Measurements from ENCODE around the gene MRTFA. TPM values are rescaled to one million over a fixed set of nuclear protein-coding genes. Genes with fewer than 3 reads are reported as not detected.
A peak's percentile ranks its signal among the peaks of the same experiment; 100 is the strongest.

MRTFA gene
- total RNA-seq, 2 experiments from 2014 or later: 47.7 to 66.9 TPM

DNA sequence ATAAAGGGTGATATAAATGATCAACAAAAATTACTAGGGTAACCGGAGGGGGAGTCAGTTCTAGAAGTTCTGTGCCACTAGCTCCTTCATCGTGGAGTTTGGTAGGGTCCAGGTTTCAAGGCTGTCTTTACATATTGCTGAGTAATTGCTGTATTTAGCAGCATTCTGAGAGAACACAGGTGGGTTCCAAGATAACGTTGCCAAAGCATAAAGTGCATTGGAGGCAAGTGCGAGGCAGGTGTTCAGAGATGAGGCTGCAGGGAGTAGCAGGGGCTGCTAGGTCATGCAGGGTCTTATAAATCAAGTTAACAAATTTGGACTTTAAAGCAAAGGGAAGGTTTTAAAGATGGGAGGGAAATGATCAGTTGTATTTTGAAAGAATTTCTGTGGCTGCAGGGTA is 248.3 kb downstream of the MRTFA start:
- Histone ChIP-seq H3K27ac (ENCODE audit: low read depth, low read length, poor library complexity, severe bottlenecking) (no peak overlapping the region), H4K20me1 (ENCODE audit: insufficient read depth, low read length) (no peaks in the 10 kb centered on the region), H3K9me3 (ENCODE audit: low read length) (no peaks in the 10 kb centered on the region), H3K4me1 (ENCODE audit: insufficient read depth, low read length, poor library complexity, severe bottlenecking) (peaks cover 61% of the 10 kb centered on the region), H3K36me3 (ENCODE audit: insufficient read depth, low read length) (peaks cover 22% of the 10 kb centered on the region; the same call in 1 of the 2 replicates), H2AFZ (ENCODE audit: low read length) (no peak overlapping the region), H3K9me2 (ENCODE audit: insufficient read depth, low read length) (no peaks in the 10 kb centered on the region), H3K4me3 (ENCODE audit: low read depth, low read length, poor library complexity, severe bottlenecking) (no peak overlapping the region), H3K79me2 (ENCODE audit: insufficient read depth, low read depth, low read length) (peaks cover 29% of the 10 kb centered on the region; the same call in 1 of the 2 replicates), H3K4me2 (ENCODE audit: low read length) (no peak overlapping the region)
- POLR2A ChIA-PET: interaction anchor here (0.9 kb wide), 1 partner anchor 9 kb away, joined by 3 read pairs; no protein-coding TSS in a partner anchor
- no peak for DNase-seq (ENCODE audit: low spot score)
- intact Hi-C loops (cut with micrococcal nuclease; ENCODE audit: unreplicated experiment): no loop called here
- no peak for TF ChIP-seq EZH2phosphoT487 (IDR thresholded peaks at IDR 0.05; ENCODE audit: borderline replicate concordance, low read depth, low read length)
- TF ChIP-seq, protein P1, sequence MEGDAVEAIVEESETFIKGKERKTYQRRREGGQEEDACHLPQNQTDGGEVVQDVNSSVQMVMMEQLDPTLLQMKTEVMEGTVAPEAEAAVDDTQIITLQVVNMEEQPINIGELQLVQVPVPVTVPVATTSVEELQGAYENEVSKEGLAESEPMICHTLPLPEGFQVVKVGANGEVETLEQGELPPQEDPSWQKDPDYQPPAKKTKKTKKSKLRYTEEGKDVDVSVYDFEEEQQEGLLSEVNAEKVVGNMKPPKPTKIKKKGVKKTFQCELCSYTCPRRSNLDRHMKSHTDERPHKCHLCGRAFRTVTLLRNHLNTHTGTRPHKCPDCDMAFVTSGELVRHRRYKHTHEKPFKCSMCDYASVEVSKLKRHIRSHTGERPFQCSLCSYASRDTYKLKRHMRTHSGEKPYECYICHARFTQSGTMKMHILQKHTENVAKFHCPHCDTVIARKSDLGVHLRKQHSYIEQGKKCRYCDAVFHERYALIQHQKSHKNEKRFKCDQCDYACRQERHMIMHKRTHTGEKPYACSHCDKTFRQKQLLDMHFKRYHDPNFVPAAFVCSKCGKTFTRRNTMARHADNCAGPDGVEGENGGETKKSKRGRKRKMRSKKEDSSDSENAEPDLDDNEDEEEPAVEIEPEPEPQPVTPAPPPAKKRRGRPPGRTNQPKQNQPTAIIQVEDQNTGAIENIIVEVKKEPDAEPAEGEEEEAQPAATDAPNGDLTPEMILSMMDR (conservative IDR thresholded peaks at IDR 0.05; ENCODE audit: low read length): no peak
- no TSS peak for BruUV-seq (replicated peaks)
- CTCF ChIA-PET (ENCODE audit: unreplicated experiment): no interaction called here

DNA sequence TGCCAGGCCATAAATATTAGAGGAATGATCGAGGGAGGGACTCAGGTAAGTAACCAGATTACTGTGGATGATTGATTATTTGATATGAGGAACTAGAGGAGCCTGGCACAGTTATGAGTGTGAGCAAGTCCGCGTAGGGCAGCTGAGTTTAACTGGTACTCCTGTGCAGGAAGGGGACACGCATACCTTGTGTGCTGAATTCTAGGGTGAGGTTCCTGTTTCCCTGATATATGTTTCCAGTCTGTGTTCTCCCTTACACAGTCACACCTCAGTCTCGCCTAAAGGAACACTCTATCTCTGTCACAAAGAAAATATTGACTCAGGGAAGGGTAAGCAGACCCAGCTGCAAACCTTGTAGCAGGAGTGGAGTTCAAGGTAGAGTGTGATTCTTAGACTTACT is 248.8 kb downstream of the MRTFA start:
- TF ChIP-seq, protein P1 (conservative IDR thresholded peaks at IDR 0.05; ENCODE audit: low read length): no peak
- no peak for TF ChIP-seq EZH2phosphoT487 (IDR thresholded peaks at IDR 0.05; ENCODE audit: borderline replicate concordance, low read depth, low read length)
- H3K27ac ChIP-seq (ENCODE audit: low read depth, low read length, poor library complexity, severe bottlenecking): no peak overlapping the region
- H3K79me2 ChIP-seq (ENCODE audit: insufficient read depth, low read depth, low read length): peaks cover 29% of the 10 kb centered on the region; the same call in 1 of the 2 replicates
- peaks cover 22% of the 10 kb centered on the region; the same call in 1 of the 2 replicates for H3K36me3 ChIP-seq (ENCODE audit: insufficient read depth, low read length)
- no peak overlapping the region for H3K4me3 ChIP-seq (ENCODE audit: low read depth, low read length, poor library complexity, severe bottlenecking)
- no peak for DNase-seq (ENCODE audit: low spot score)
- no peak overlapping the region for H2AFZ ChIP-seq (ENCODE audit: low read length)
- H4K20me1 ChIP-seq (ENCODE audit: insufficient read depth, low read length): no peaks in the 10 kb centered on the region
- BruUV-seq (replicated peaks): no TSS peak
- H3K9me3 ChIP-seq (ENCODE audit: low read length): no peaks in the 10 kb centered on the region
- no peak overlapping the region for H3K4me2 ChIP-seq (ENCODE audit: low read length)
- intact Hi-C loops (cut with micrococcal nuclease; ENCODE audit: unreplicated experiment): no loop called here
- POLR2A ChIA-PET: no interaction called here
- peaks cover 62% of the 10 kb centered on the region for H3K4me1 ChIP-seq (ENCODE audit: insufficient read depth, low read length, poor library complexity, severe bottlenecking)
- CTCF ChIA-PET (ENCODE audit: unreplicated experiment): no interaction called here
- no peaks in the 10 kb centered on the region for H3K9me2 ChIP-seq (ENCODE audit: insufficient read depth, low read length)

DNA sequence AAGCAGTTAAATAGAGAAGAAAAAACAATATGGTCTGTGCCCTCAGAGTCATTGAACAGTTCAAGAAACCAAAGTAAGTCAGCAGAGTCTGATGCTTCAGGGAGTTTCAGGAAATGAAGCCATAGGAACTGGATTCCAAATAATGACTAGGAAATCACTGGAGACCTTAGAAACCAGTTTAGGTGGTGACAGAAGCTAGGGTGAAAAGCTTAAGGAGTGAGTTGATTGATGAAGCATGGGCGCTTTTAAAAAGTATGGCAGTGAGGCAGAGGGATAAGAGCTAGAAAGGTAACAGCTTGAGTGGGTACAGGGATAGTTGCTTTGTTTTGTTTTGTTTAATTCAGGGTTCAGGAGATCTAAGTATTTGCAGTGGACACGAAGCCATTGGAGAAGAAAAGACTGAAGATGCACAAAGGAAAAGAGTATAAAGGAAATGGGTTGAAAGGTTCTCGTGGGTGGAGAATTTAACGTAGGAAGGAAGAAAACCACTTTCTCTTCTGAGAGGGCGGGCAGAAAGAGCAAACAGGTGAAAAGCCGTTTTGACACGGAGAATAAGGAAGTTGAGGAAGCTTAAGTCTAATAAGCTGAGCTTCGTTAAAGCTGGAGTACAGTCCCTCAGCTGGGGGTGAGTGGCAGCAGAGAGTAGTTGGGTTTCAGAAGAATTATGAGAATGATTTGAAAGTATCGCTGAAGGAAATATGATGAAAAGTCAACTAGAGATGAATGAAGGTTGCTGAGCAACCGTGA is 251.3 kb downstream of the MRTFA start:
- no peaks in the 10 kb centered on the region for H4K20me1 ChIP-seq (ENCODE audit: insufficient read depth, low read length)
- H3K4me1 ChIP-seq (ENCODE audit: insufficient read depth, low read length, poor library complexity, severe bottlenecking): peaks cover 61% of the 10 kb centered on the region
- TF ChIP-seq, protein P1 (conservative IDR thresholded peaks at IDR 0.05; ENCODE audit: low read length): peak; percentile 60
- TF ChIP-seq EZH2phosphoT487 (IDR thresholded peaks at IDR 0.05; ENCODE audit: borderline replicate concordance, low read depth, low read length): no peak
- H3K9me3 ChIP-seq (ENCODE audit: low read length): 0 out of 2 replicates have a peak, but pooled peaks cover 4% of the 10 kb centered on the region
- DNase-seq (ENCODE audit: low spot score): peak; percentile 82
- H3K36me3 ChIP-seq (ENCODE audit: insufficient read depth, low read length): peaks cover 36% of the 10 kb centered on the region
- peaks cover 52% of the 10 kb centered on the region for H3K79me2 ChIP-seq (ENCODE audit: insufficient read depth, low read depth, low read length)
- ChIA-PET CTCF (ENCODE audit: unreplicated experiment) (interaction anchor here (0.5 to 1.0 kb wide), 3 partner anchors 11 to 48 kb away, joined by 3 read pairs; no protein-coding TSS in a partner anchor), POLR2A (interaction anchor here (0.5 to 1.8 kb wide), 7 partner anchors 9 to 1069 kb away, joined by 3 to 8 read pairs (median 4); no protein-coding TSS in a partner anchor)
- intact Hi-C loops (cut with micrococcal nuclease; ENCODE audit: unreplicated experiment): loop anchor here (1.0 kb wide), 1 partner anchor 9 kb away; no protein-coding TSS in a partner anchor
- peak overlapping the region; percentile 54 for H3K4me3 ChIP-seq (ENCODE audit: low read depth, low read length, poor library complexity, severe bottlenecking)
- H3K4me2 ChIP-seq (ENCODE audit: low read length): peak overlapping the region; percentile 68
- H2AFZ ChIP-seq (ENCODE audit: low read length): peak overlapping the region; percentile 3; the same call in 1 of the 2 replicates
- H3K9me2 ChIP-seq (ENCODE audit: insufficient read depth, low read length): no peaks in the 10 kb centered on the region
- BruUV-seq (replicated peaks): TSS peak; percentile 92
- H3K27ac ChIP-seq (ENCODE audit: low read depth, low read length, poor library complexity, severe bottlenecking): peak overlapping the region; percentile 80
